HG02840 (cell line): ENCODE results near the gene PXMP4.

Source experiments
- ATAC-seq: cut with Tn5 transposase; IDR thresholded peaks from one replicate; pipeline ENCODE4 v1.9.1; 2021; ENCODE audit warnings: mild to moderate bottlenecking, moderate library complexity, moderate number of reproducible peaks; ENCODE audit not compliant: unreplicated experiment, low FRiP score

The PXMP4 gene

DNA sequence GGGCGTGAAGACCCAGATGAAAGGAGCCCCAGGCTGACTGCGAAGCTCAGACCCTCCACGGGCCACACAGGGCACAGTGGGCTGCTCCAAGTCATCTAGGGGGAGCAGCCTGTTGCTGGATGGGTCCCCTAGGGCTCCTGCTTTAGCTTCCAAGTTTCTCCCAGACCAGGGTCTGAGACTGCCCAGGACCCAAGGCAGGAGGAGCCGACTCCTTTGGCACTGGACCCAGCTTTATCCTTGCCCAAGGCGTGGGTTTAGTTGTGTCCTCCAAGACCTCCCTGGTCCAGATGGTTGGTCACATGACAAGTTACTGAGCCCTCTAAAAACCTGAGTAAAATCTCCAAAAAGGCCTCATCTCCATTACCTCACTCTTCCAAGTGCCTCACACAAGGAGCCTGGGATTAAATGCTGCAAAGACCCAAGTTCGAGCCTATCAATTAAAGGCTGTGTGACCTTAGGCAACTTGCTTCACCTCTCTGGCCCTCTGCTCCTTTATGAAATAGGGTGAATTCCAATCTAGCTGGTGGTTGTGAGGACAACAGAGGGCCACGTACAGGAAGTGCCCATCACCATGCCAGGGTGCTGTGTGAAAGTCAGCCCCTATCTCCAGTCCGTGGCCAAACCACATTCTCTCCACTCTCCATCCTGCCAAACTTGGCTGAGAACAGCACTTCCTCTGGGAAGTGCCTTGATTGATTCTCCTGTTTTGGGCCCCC is 48.4 kb downstream of the PXMP4 start:
- no peak for ATAC-seq

DNA sequence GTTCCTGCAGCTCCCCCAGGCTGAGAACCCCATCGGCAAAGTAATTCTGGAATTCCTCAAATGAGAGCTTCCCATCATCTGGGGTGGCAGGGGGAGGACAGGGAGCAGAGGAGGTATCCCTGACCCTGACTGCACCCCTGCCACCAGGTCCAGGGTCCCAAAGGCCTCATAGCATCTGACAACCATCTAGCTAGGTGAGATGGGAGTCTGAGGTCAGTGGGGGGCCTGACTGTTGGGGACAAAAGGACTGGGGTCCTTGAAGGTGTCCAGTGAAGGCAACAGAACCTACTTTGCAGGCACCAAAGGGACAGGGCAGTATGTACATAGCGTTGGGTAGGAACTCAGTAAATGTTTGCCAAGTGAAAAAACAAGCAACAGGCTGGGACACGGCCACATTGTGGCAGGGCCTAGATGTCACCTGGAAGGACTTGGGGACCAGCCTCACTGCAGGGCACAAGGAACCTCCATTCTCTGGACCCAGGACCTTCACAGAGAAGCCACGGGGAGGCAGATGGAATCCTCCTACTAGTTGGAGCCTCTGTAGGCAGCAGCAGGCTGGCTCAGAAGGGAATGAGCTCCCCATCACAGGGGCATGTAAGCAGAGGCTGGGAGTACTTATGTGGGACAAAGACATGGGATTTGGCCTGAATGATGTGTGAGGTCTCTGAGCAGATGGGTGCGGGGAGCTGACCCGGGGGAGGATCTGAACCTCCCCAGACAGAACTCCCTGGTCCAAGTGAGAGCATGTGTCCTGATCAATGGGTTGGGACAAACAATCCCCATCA is 49.2 kb downstream of the PXMP4 start:
- no peak for ATAC-seq

DNA sequence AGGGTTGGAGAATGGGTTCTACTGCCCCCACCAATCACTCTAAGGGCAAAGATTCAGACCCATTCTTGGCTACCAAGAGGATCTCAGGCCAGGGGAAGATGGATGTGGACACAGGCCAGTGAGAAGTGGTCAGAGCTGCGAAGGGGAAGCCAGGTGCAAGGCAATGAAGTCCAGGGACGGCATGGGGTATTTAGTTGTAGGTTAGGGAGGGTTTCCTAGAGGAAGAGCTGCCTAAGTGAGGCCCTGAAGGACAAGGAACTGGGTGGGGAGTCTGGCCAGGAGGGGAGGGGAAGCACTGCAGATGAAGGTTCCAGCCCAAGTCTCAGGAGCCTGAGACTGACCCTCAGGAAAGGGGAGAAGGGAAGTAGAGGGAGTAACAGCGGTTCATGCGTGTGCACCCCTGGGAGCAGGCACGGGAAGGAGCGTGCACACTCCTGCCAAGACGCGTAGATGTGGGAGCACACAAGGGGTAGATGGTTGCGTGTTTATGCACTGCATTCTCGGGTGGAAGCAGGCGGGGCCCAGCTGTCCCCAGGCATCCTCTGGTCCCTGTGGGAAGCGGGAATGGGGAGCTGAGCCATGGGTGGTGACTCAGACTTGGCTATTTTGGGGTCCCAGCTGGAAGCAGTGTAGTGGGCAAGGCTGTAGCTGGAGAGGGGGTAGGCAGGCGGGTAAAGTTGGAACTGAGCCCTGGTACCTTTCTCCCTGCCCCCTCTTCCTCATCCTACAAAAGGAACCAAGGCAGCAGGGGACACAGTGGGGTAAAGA is 50.1 kb downstream of the PXMP4 start:
- ATAC-seq, result no peak

DNA sequence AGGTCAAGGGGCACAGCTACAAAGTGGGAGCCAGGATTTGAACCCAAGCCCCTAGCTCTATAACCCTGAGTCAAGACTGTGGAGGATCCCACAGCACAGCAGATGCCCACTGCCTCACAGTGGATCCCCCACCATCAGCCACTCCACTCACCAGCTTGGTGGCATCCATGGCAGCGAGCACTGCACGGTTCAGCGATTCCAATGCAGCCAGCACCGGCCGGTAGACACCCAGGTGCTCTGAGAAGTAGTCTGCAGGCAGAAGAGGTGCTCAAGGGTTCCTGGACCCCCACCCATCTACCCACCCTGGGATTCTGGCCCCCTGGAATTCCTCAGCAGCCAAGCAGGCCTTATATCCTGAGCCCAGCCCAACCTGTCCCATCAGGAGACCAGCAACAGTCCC is 50.9 kb downstream of the PXMP4 start:
- ATAC-seq, result no peak

DNA sequence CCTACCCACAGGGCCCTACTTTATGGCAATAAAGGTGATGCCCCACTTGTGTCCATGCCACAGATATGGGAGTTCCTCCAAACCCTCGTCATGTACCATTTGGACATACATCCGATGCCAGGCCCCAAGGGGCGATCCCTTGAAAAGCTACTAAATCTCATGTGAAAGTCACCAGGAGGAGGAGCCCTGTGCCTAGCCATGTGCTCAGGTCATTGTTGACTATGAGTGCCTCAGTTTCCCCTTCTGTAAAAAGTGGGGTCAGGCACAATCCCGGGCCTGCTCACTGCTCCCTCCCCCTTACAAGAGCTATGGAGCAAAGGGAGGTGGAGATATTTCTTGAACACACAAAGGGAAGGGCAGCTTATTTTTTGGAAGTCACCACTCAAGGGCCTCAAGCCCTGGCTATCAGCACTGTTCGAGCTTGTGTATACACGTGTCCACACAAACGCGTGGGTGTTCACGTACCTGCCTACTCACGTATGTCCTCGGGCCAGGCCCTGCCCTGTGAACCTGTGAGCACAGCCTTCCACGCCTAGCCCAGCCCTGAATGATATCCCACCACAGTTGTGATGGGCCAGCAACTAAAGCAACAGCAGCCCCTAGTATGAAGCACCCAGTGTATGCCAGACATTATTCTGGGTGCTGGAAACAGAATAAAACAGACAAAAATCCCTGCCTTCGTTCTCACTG is 51.5 kb downstream of the PXMP4 start:
- ATAC-seq, result no peak

DNA sequence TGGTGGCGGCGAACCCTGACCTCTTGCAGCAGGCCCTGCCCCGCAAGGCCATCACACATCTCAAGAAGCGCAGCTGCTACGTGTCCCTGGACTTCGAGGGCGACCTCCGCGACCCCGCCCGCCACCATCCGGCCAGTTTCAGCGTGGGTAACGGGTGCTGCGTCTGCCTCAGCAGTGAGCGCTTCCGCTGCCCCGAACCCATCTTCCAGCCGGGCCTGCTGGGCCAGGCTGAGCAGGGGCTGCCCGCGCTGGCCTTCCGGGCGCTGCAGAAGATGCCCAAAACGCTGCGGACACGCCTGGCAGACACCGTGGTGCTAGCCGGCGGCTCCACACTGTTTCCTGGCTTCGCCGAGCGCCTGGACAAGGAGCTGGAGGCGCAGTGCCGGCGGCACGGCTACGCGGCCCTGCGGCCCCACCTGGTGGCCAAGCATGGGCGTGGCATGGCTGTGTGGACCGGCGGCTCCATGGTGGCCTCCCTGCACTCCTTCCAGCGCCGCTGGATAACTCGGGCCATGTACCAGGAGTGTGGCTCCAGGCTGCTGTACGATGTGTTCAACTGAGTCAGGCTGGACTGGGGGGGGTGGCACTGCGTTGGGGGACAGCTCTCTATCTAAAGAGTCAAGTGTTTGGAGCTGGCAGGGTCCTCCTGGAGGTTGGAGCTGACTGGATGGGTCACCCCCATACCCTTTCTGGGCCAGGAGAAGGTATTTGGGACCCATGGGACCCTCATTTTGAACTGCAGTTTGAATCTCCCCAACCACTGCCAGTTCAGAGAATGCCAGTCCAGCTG is 52.2 kb downstream of the PXMP4 start:
- ATAC-seq, result peak; percentile 30

DNA sequence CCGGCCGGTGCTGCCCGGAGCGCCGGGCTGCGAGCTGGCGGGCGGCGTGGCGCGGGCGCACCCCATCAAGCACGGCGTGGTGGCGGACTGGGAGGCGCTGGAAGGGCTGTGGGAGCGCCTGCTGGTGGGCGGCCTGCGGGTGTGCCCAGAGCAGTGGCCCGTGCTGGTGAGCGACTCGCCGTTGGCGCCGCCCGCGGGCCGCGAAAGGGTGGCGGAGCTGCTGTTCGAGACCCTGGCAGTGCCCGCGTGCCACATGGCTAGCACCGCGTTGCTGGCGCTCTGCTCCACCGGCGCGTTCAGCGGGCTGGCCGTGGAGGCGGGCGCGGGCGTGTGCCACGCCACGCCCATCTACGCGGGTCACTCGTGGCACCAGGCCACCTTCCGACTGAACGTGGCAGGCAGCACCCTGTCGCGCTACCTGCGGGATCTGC is 52.9 kb downstream of the PXMP4 start:
- ATAC-seq, result peak; percentile 13

DNA sequence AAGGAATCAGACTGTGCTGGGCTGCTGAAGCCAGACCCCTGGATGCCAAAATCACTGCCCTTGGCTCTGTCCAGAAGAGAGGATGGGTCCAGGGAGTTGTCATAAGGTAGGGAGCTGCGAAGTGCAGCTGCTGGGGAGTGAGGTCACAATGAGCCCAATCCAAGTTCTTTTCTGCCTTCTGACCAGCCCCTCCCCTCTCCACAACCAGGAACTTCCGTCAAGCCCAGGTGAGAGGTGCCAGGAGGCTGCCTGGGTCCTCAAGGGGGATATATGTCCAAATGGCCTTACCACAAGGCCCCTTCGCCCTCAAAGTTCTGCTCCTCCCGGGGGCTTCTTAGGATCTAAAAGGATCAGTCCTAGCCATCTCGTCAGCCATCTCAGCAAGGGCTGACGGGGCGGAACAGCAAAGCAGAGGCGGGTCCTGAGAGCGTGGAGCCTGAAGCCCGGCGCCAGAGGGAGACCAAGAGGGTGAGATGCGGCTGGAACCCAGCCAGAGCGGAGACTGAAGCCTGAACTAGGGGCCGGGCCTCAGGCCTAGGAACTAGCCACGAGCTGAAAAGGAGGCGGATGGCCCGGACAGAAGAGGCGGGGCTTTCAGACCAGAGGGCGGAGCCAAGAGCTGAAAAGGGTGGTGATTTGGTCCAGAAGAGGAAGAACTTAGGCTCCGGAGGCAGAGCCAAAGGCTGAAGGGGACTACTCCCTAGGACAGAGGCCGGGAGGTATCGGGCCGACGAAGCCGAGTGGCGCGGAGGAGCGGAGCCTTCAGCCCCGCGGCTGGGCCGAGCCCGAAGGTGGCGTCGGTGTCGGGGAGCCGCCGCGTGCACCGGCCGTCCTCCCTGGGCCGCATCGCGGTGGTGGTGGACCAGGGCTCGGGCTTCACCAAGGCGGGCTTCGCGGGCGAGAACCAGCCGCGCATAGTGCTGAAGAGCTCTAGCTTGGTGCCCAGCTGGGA is 53.5 kb downstream of the PXMP4 start, which contains the start of gene ACTL10:
Gene ACTL10 (plus strand): TSS at position 651 of the 952 bp plus-strand sequence. CDS start 555 bp downstream, outside the sequence.
- peak; percentile 65 for ATAC-seq

DNA sequence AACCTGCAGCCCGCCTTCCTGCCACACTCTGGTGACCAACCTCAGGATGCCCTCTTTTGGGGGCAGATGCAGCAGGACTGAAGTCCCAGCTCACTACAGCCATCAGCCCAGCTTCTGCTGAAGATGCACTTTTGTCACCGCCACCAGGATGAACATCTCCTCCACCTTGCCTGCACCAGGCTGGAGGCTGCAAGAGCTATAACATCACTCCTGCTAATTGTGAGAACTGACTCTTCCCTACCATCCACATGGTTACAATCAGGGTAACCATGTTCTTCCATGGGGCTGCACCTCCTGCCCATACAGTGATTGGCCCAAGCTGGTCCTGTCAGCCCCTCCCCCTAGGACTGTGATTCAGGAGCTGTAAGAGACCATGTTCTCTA is 55.4 kb downstream of the PXMP4 start:
- ATAC-seq, result no peak

DNA sequence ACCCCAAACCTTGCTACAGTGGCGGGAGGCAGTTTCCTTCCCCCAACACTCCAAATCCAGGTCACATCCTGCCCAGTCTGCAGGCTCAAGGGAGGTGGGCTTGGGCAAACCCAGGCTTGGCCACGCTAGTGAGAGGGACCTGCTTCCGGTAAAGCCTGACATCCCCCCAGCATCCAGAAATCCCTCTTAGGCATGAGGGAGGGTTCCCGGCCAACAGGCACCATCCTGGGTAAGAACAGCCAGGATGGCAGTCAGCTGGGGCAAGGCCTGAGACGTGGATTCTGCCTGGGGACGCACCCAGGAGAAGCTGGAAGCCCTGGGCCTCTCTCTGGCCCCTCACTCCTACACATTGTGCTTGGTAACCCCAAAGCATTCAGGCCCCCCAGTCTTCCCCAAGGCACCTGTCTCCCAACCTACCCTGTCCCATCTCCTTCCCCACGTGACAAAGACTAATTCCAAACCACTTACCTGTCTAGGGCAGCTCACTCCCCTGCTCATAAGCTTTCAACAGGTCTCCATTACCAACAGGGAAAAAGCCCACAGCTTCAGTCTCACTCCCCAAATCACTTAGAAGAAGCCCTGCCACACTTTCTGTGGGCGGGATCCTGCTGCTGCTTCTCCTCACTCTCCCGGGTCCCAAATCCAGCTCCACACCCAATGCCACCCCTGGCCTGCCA is 55.9 kb downstream of the PXMP4 start:
- ATAC-seq, result no peak

DNA sequence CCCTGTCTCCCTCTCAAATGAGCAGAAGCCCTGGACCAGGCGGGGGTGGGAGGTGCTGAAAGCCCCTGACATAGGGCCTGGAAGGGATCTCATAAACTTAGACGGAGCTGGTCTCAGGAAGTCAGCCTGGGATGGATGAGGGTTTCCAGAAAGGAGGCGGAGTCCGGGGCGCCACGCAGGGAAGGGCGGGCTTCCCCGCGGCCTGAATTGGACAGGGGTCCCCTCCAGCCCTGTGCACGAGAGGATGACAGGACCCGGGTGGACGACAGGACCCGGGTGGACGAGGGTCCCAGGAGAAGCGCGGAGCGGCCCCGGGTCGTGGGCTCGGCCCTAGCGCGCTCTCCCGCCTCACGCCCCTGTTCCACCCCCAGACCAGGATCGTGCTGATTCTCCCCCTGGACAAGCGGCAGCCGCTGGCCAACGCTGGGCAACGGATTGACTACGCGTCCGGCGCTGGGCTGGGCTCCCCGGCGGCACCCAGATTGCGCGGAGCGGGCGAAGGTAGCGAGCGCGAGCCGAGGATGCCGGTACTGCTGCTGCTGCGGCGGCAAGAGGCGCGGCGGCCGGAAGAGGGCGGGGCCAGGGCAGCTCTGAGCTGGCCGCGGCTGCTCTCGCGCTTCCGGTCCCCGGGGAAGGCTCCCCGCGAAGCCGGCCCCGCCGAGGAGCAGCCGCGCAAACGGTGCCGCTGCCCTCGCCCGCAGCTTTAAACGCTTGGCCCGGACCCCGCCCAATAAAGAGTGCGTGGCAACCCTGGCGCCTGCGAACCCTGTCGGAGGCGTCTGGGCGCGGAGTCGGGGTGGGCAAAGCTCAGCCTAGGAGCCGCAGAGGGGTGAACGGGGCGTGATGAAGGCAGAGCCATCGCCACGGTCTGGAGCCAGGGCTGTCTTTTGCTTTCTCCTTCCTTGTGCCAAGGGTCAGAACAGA is 56.7 kb downstream of the PXMP4 start:
- ATAC-seq, result no peak

DNA sequence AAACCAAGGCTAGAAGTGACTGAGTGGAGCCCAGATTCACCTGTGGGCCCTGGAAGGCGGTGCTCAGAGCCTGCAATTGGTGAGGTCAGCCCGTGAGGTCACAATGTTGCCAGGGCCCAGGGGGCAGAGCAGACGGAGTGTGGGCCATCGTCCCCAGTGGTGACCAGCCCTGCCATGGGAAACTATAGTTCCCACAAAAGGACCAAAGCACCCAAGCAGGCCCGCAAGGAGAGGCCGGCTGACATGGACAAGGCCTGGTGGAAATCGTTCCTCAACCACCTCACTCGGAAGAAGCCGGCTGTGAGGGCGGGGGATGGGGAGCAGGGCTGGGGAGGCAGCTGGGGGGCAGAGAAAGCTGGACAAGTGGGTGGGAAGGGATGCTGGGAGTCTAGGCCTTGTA is 57.9 kb downstream of the PXMP4 start, which contains the start of gene C20orf144:
Gene C20orf144 (plus strand): TSS at position 156 of the 400 bp plus-strand sequence. CDS start 19 bp downstream, at position 175.
- ATAC-seq, result no peak

DNA sequence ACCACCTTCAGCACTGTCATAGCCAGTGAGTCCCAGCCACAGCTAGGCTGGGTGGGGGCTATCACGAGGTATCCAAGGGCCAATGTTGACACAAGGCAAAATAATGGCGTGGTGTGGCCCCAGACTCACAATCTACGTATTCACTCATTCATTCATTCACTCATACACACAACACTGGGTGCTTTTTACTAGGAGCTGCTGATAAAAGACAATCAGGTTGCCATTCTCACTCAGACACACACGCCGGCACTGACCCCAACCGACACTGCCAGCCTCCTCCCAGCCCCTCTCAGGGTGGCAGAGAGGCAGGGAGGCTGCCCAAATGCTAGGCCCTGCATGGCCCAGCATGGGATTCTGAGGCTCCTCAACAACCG is 59.4 kb downstream of the PXMP4 start:
- no peak for ATAC-seq

DNA sequence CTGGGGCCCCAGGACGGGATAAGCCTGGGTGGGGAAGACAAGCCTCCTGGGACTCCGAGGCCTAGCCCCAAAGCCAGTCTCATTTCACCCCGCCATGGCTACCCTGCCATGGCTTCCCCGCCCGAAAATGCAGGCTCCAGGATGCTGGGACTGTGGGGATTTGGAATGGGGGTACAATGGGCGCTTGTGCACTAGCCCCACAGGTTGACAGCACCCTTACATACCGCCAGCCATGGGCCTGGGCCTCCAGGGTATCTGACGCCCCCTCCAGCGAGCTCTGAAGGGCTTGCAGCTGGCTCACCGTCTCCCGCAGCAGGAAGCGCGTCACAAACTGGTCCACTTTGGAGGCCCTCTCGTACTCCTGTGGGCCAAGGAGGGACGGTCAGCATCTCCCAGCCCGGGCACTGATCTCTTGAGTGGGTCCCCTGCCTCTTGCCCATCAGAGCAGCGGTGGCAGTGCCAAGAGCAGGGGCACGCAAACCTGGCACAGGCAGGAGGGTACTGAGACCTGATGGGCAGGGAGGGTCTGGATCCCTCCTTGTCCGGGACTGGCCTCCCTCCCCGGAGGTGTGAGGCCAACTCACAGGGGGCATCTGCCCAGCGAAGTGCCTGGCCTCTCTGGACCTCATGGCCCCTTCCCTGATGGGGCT is 60.0 kb downstream of the PXMP4 start:
- no peak for ATAC-seq

DNA sequence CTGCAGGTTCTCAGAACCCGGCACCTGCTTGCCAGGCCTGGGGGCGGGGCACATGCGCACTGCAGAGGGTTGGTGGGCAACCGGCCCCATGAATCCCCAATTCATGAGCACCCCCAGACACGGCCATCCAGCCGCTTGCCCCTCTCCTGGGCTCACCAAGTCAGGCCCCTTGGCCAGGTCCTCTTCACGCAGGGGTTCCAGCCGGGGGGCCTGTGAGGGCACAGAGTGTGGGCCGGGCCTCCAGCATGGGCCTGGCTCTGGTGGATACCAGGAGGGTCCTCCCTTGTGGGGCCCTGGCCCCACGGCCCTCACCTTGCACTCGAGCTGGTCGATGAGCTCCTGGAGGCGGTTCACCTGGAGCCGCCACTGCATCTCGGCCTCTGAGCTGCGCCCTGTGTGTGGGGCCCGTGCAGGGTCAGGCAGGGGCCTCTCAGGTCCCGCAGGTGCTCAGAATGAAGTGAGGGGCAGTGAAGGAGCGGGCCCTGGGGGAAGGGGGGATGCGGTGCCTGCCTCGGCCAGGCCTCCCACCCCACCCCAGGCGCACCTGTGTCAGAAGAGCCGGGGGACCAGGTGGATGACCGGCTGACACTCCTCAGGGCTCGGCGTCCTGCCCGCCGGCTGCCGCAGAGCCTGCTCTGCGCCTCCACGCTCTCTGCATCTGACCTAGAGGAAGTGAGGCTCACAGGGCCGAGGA is 60.6 kb downstream of the PXMP4 start:
- ATAC-seq, result no peak

DNA sequence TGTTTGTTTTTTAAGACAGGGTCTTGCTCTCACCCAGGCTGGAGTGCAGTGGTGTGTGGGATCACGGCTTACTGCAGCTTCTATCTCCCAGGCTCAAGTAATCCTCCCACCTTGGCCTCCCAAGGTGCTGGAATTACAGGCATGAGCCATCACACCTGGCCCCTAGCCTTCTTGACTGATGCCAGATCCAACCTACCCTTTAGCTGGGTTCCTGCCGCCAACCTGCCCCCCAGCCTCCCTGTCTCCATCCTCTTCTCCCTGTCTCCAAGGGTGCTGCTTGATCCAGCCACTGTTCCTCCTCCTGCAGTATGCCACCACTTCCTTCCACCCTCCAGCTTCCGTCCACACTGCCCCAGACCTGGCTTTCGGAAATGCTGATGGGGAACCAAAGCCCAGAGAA is 61.2 kb downstream of the PXMP4 start:
- no peak for ATAC-seq
